Measurements from ENCODE around the gene SLC14A1. TPM values are rescaled to one million over a fixed set of nuclear protein-coding genes. Genes with fewer than 3 reads are reported as not detected.

SLC14A1 gene
- total and polyA plus RNA-seq, 7 experiments from 2014 or later: 0.97 to 12.9 (median 3.2) TPM

GRCh38 chr18:45688833-45689232 lies 35.1 kb upstream of the SLC14A1 start:
- intact Hi-C loops (cut with micrococcal nuclease): loop anchor here (5.0 to 10.0 kb wide), 4 partner anchors 566 to 1486 kb away; partner anchors contain the start of gene IER3IP1 (in 1 of the 2)
- no peaks in the 10 kb centered on the region for H3K36me3 ChIP-seq (ENCODE audit: control insufficient read depth in 2 of 3, insufficient read depth in 3 of 3, low read length in 3 of 3)
- H3K27ac ChIP-seq (ENCODE audit: low read depth, low read length): no peak overlapping the region
- no peaks in the 10 kb centered on the region for H3K27me3 ChIP-seq (ENCODE audit: control insufficient read depth in 2 of 2, insufficient read depth in 2 of 2, low read length in 2 of 2)
- H3K4me3 ChIP-seq (ENCODE audit: low read length): peak overlapping the region; percentile 14
- H3K27ac Mint-ChIP-seq: peak overlapping the region in 6 of 9 donors; percentile 0 to 94 (median 44)
- H3K4me3 Mint-ChIP-seq: peak overlapping the region in 9 of 10 donors; percentile 86 to 99 (median 92)
- ChIA-PET POLR2A (interaction anchor here (0.5 to 8.7 kb wide), 7 partner anchors 22 to 557 kb away, joined by 3 to 120 read pairs (median 3); no protein-coding TSS in a partner anchor), CTCF (interaction anchor here (1.2 to 7.7 kb wide), 7 partner anchors 19 to 384 kb away, joined by 3 to 102 read pairs (median 11); partner anchors contain the start of gene PSTPIP2)
- H3K4me1 Mint-ChIP-seq: peaks cover 45 to 72% (median 65%) of the 10 kb centered on the region in 7 donors
- H3K36me3 Mint-ChIP-seq: peaks cover 0 to 7% (median 1%) of the 10 kb centered on the region in 5 donors
- peaks cover 0 to 8% (median 2%) of the 10 kb centered on the region in 11 donors for H3K9me3 Mint-ChIP-seq
- H3K27me3 Mint-ChIP-seq: peaks cover 0 to 62% (median 2%) of the 10 kb centered on the region in 5 donors
- DNase-seq: peak in 7 of 9 donors; percentile 38 to 59 (median 56)
- H3K4me1 ChIP-seq (ENCODE audit: control insufficient read depth in 2 of 2, insufficient read depth in 2 of 2, low read length in 2 of 2): peaks cover 58 to 61% of the 10 kb centered on the region in 2 donors
- ATAC-seq: no peak
- no peaks in the 10 kb centered on the region for H3K9me3 ChIP-seq (ENCODE audit: control insufficient read depth in 2 of 3, low read length in 3 of 3)

GRCh38 chr18:45689396-45689795 lies 34.6 kb upstream of the SLC14A1 start:
- no peak overlapping the region for H3K27ac Mint-ChIP-seq
- ChIA-PET CTCF (interaction anchor here (1.3 to 7.7 kb wide), 6 partner anchors 19 to 221 kb away, joined by 3 to 102 read pairs (median 7); no protein-coding TSS in a partner anchor), POLR2A (interaction anchor here (0.5 to 8.7 kb wide), 4 partner anchors 23 to 557 kb away, joined by 3 to 120 read pairs (median 4); no protein-coding TSS in a partner anchor)
- H3K4me1 Mint-ChIP-seq: peaks cover 43 to 69% (median 61%) of the 10 kb centered on the region in 7 donors
- peaks cover 0 to 11% (median 4%) of the 10 kb centered on the region in 11 donors for H3K9me3 Mint-ChIP-seq
- Histone ChIP-seq H3K4me3 (ENCODE audit: low read length) (no peak overlapping the region), H3K9me3 (ENCODE audit: control insufficient read depth in 2 of 3, low read length in 3 of 3) (no peaks in the 10 kb centered on the region), H3K27ac (ENCODE audit: low read depth, low read length) (no peak overlapping the region), H3K36me3 (ENCODE audit: control insufficient read depth in 2 of 3, insufficient read depth in 3 of 3, low read length in 3 of 3) (no peaks in the 10 kb centered on the region), H3K4me1 (ENCODE audit: control insufficient read depth in 2 of 2, insufficient read depth in 2 of 2, low read length in 2 of 2) (peaks cover 56 to 57% of the 10 kb centered on the region in 2 donors), H3K27me3 (ENCODE audit: control insufficient read depth in 2 of 2, insufficient read depth in 2 of 2, low read length in 2 of 2) (no peaks in the 10 kb centered on the region)
- H3K27me3 Mint-ChIP-seq: peaks cover 0 to 60% (median 5%) of the 10 kb centered on the region in 5 donors
- ATAC-seq (no peak), DNase-seq (no peak)
- peaks cover 0 to 8% (median 3%) of the 10 kb centered on the region in 5 donors for H3K36me3 Mint-ChIP-seq
- intact Hi-C loops (cut with micrococcal nuclease): loop anchor here (5.0 to 10.0 kb wide), 4 partner anchors 565 to 1485 kb away; partner anchors contain the start of gene IER3IP1 (in 1 of the 2)
- H3K4me3 Mint-ChIP-seq: peak overlapping the region in 2 of 10 donors; percentile 95 to 99

- no peaks in the 10 kb centered on the region for H3K27me3 ChIP-seq (ENCODE audit: control insufficient read depth in 2 of 2, insufficient read depth in 2 of 2, low read length in 2 of 2)
- Mint-ChIP-seq H3K9me3 (peaks cover 4 to 16% (median 6%) of the 10 kb centered on the region in 11 donors), H3K4me1 (peaks cover 29 to 53% (median 43%) of the 10 kb centered on the region in 7 donors), H3K36me3 (peaks cover 0 to 12% (median 8%) of the 10 kb centered on the region in 5 donors), H3K27me3 (peaks cover 0 to 58% (median 5%) of the 10 kb centered on the region in 5 donors), H3K4me3 (peak overlapping the region in 3 of 10 donors; percentile 19 to 60 (median 31)), H3K27ac (peak overlapping the region in 2 of 9 donors; percentile 14 to 15)
- no peaks in the 10 kb centered on the region for H3K36me3 ChIP-seq (ENCODE audit: control insufficient read depth in 2 of 3, insufficient read depth in 3 of 3, low read length in 3 of 3)
- no peak overlapping the region for H3K4me3 ChIP-seq (ENCODE audit: low read length)
- H3K9me3 ChIP-seq (ENCODE audit: control insufficient read depth in 2 of 3, low read length in 3 of 3): no peaks in the 10 kb centered on the region
- DNase-seq: peak; percentile 42 to 80 (median 70)
- POLR2A ChIA-PET: no interaction called here
- peaks cover 38 to 42% of the 10 kb centered on the region in 2 donors for H3K4me1 ChIP-seq (ENCODE audit: control insufficient read depth in 2 of 2, insufficient read depth in 2 of 2, low read length in 2 of 2)
- CTCF ChIA-PET: interaction anchor here (0.8 to 7.7 kb wide), 7 partner anchors 24 to 383 kb away, joined by 3 to 102 read pairs (median 4); no protein-coding TSS in a partner anchor
- no peak overlapping the region for H3K27ac ChIP-seq (ENCODE audit: low read depth, low read length)
- ATAC-seq: peak; percentile 30
- intact Hi-C loops (cut with micrococcal nuclease): loop anchor here (1.0 kb wide), 9 partner anchors 26 to 382 kb away; no protein-coding TSS in a partner anchor
Observed at GRCh38 chr18:45690975-45691815, 32.8 kb upstream of the SLC14A1 start.

- no peak overlapping the region for H3K27ac ChIP-seq (ENCODE audit: low read depth, low read length)
- intact Hi-C loops (cut with micrococcal nuclease): loop anchor here (1.0 kb wide), 9 partner anchors 26 to 382 kb away; no protein-coding TSS in a partner anchor
- Mint-ChIP-seq H3K4me1 (peaks cover 23 to 47% (median 37%) of the 10 kb centered on the region in 7 donors), H3K27ac (no peak overlapping the region), H3K27me3 (peaks cover 0 to 60% (median 5%) of the 10 kb centered on the region in 5 donors), H3K9me3 (peaks cover 4 to 20% (median 9%) of the 10 kb centered on the region in 11 donors), H3K36me3 (peaks cover 0 to 12% (median 8%) of the 10 kb centered on the region in 5 donors), H3K4me3 (no peak overlapping the region)
- peaks cover 32 to 36% of the 10 kb centered on the region in 2 donors for H3K4me1 ChIP-seq (ENCODE audit: control insufficient read depth in 2 of 2, insufficient read depth in 2 of 2, low read length in 2 of 2)
- ChIA-PET POLR2A (no interaction called here), CTCF (interaction anchor here (0.5 to 1.9 kb wide), 5 partner anchors 25 to 382 kb away, joined by 3 to 7 read pairs (median 4); no protein-coding TSS in a partner anchor)
- H3K27me3 ChIP-seq (ENCODE audit: control insufficient read depth in 2 of 2, insufficient read depth in 2 of 2, low read length in 2 of 2): no peaks in the 10 kb centered on the region
- H3K36me3 ChIP-seq (ENCODE audit: control insufficient read depth in 2 of 3, insufficient read depth in 3 of 3, low read length in 3 of 3): no peaks in the 10 kb centered on the region
- no peaks in the 10 kb centered on the region for H3K9me3 ChIP-seq (ENCODE audit: control insufficient read depth in 2 of 3, low read length in 3 of 3)
- H3K4me3 ChIP-seq (ENCODE audit: low read length): no peak overlapping the region
- no peak for ATAC-seq
- no peak for DNase-seq
Observed at GRCh38 chr18:45691816-45692179, 32.2 kb upstream of the SLC14A1 start.

- H3K27me3 Mint-ChIP-seq: peaks cover 0 to 23% (median 0%) of the 10 kb centered on the region in 5 donors
- ChIA-PET CTCF (interaction anchor here (1.0 kb wide), 1 partner anchor 78 kb away, joined by 3 read pairs; no protein-coding TSS in a partner anchor), POLR2A (no interaction called here)
- H3K27ac ChIP-seq (ENCODE audit: low read depth, low read length): no peak overlapping the region
- no peak for ATAC-seq
- H3K27ac Mint-ChIP-seq: no peak overlapping the region
- no peaks in the 10 kb centered on the region for H3K4me1 ChIP-seq (ENCODE audit: control insufficient read depth in 2 of 2, insufficient read depth in 2 of 2, low read length in 2 of 2)
- no peak for DNase-seq
- intact Hi-C loops (cut with micrococcal nuclease): no loop called here
- no peaks in the 10 kb centered on the region for H3K27me3 ChIP-seq (ENCODE audit: control insufficient read depth in 2 of 2, insufficient read depth in 2 of 2, low read length in 2 of 2)
- H3K4me3 Mint-ChIP-seq: no peak overlapping the region
- peaks cover 0 to 35% (median 21%) of the 10 kb centered on the region in 5 donors for H3K36me3 Mint-ChIP-seq
- H3K9me3 ChIP-seq (ENCODE audit: control insufficient read depth in 2 of 3, low read length in 3 of 3): peaks cover 0 to 28% (median 9%) of the 10 kb centered on the region in 3 experiments
- H3K4me1 Mint-ChIP-seq: no peaks in the 10 kb centered on the region
- peaks cover 7 to 80% (median 46%) of the 10 kb centered on the region in 11 donors for H3K9me3 Mint-ChIP-seq
- H3K36me3 ChIP-seq (ENCODE audit: control insufficient read depth in 2 of 3, insufficient read depth in 3 of 3, low read length in 3 of 3): no peaks in the 10 kb centered on the region
- no peak overlapping the region for H3K4me3 ChIP-seq (ENCODE audit: low read length)
Observed at GRCh38 chr18:45702708-45703265, 21.2 kb upstream of the SLC14A1 start.

GRCh38 chr18:45708831-45709230 lies 15.2 kb upstream of the SLC14A1 start:
- peaks cover 0 to 5% (median 0%) of the 10 kb centered on the region in 7 donors for H3K4me1 Mint-ChIP-seq
- ChIA-PET CTCF (no interaction called here), POLR2A (no interaction called here)
- H3K27ac Mint-ChIP-seq: no peak overlapping the region
- H3K36me3 ChIP-seq (ENCODE audit: control insufficient read depth in 2 of 3, insufficient read depth in 3 of 3, low read length in 3 of 3): no peaks in the 10 kb centered on the region
- H3K27me3 ChIP-seq (ENCODE audit: control insufficient read depth in 2 of 2, insufficient read depth in 2 of 2, low read length in 2 of 2): no peaks in the 10 kb centered on the region
- H3K27me3 Mint-ChIP-seq: peaks cover 0 to 6% (median 0%) of the 10 kb centered on the region in 5 donors
- ATAC-seq: no peak
- no peak overlapping the region for H3K27ac ChIP-seq (ENCODE audit: low read depth, low read length)
- intact Hi-C loops (cut with micrococcal nuclease): no loop called here
- H3K4me3 Mint-ChIP-seq: no peak overlapping the region
- DNase-seq: no peak
- no peaks in the 10 kb centered on the region for H3K4me1 ChIP-seq (ENCODE audit: control insufficient read depth in 2 of 2, insufficient read depth in 2 of 2, low read length in 2 of 2)
- H3K36me3 Mint-ChIP-seq: peaks cover 7 to 43% (median 27%) of the 10 kb centered on the region in 5 donors
- peaks cover 12 to 64% (median 25%) of the 10 kb centered on the region in 11 donors for H3K9me3 Mint-ChIP-seq
- no peak overlapping the region for H3K4me3 ChIP-seq (ENCODE audit: low read length)
- peaks cover 0 to 15% (median 3%) of the 10 kb centered on the region in 3 experiments for H3K9me3 ChIP-seq (ENCODE audit: control insufficient read depth in 2 of 3, low read length in 3 of 3)
